Raji (cell line): ENCODE data around the gene LILRA6.
"Not testable (repeated sequence)": the region's sequence is repeated elsewhere in the genome, so short reads cannot be mapped to it uniquely, and the experiment has no call there.

Experiments used
- POLR2A ChIP-seq: IDR thresholded peaks from 2 replicates; pipeline ENCODE4 v1.6.1; 2011; ENCODE audit warnings: low read depth, low read length, control low read depth; ENCODE audit not compliant: insufficient read depth

Gene LILRA6

DNA sequence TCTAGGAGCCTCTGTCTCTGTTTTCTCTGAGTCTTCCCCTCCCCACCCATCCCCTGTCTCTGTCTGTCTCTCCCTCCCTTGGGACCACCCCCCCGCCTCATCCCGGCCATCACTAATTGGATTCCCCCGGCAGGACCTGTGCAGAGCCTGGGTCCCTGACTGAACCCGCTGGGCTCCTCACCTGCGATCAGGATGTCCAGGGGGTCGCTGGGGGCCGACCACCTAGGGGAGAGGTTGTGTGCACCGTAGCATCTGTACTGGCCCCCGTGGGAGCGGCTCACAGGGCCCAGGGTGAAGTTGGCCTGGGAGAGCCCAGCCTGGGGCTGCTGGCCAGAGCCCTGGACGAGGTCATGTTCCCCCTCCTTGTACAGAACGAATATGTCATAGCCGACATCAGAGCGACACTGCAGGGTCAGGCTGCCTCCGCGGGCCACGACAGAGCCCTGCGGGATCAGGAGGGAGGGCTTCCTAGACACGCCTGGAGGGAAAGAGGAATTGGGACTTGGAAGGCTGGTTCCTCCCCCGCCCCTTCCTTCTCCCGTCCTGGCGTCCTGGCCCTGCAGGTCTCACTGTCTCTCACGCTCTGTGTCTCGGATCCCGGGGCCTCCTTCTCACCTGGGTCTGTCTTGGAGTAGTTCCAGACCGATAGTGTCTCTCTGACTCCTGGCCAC, 12.7 kb upstream of the LILRA6 start:
- no peak for TF ChIP-seq POLR2A

DNA sequence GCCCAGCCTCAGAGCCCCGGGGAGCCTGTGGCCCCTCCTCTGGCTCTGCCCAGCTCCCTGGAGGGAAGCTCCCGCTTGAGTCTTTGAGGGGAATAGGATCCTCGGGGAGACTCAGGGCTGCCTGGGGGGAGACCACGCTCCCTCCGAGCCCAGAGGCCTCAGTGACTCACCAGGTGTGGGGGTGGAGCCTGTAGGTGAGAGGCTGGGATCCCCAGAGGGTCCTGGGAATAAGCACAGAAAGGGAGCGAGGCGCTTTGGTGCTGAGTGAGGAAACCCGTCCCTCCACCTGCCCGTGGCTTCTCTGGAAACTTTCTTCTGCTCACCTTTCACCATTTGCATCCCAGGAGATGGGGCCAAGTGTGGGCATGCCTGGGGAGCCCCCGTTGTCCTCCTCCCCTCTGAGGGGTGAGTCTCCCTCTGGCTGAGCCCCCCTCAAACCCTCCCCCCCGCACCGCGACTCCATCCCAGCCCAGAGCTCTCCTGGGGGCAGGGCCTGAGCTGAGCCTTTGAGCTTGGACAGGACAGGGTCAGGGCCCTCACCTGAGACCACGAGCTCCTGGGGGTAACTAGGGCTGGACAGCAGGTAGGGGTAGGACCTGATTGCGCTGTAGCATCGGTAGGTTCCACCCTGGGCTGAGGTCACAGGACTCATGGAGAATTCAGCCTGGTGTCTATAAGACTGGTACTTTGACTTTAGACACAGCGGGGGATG, 11.8 kb upstream of the LILRA6 start:
- TF ChIP-seq POLR2A = no peak

DNA sequence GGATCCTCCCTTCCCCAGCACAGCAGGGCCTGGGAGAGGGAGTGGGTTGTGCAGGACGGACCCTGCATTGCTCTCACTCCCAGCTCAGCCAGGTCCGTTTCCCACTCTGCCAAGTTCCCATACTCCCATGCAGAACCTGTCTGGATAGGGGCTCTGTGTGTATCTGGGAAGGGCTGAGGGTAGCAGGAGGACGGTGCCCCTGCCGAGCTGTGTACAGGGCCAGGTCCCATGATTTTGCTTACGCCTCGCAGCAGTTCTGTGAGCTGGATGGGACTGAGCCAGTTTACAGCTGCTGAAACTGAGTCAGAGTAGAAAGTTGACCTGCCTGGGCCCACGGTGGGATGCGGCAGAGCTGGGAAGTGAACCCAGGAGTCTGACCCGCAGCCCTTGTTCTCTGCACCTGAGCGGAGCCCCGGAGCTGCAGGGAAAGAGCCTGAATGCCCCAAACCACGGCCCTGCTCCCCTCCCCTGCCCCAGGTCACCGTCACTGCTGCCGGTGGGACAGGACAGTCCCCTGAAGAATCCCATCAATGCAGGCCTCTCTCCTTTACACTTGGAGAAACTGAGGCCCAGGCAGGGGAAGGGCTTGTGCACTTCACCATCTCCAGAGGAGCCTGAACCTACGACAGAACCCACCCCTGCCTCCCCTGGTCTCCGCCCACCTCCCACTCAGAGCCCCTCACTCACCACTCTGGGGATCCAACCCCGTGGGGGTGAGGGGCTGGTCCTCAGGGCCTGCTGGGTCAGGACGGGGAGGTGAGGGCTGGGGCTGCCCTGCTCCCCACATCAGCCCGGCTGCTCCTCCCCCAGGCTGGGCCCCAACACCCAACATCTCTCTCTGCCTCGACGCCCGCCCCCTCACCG, 11.0 kb upstream of the LILRA6 start:
- TF ChIP-seq POLR2A = no peak

DNA sequence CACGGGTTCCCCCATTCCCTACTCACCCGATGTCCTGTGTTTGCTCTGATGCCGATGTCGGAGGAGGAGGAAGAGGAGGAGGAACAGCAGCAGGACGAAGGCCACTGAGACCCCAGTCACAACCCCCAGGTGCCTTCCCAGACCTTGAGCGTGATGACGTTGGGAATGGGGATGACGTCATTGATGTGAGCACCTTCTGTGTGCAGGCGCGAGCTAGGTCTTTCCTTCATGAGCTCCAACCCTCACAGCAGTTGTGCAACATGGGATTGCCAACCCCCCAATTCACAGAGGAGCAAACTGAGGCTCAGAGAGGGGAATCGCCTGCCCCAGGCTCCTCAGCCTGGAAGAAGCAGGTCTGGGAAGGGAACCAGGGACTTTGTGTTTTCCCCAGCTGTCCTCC, 10.3 kb upstream of the LILRA6 start:
- no peak for TF ChIP-seq POLR2A

DNA sequence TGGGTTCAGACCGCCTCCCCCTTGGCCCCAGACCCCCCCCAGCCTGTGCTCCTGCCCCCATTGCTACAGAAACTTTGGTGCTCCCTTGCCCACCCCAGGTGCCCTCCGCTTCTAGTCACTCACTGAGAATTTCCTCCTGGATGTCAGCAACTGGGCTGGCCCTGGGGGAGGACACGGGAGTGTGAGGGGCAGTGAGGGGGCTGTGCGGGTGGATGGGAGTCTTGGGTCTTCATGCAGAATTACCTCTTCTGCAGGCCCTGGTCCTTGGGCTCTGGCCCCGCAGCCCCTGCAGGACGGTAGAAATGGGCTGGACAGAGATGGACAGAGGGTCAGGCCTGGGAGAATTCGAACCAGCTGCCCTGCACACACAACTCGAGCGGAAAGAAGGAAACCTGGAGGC, 9.7 kb upstream of the LILRA6 start:
- no peak for TF ChIP-seq POLR2A

DNA sequence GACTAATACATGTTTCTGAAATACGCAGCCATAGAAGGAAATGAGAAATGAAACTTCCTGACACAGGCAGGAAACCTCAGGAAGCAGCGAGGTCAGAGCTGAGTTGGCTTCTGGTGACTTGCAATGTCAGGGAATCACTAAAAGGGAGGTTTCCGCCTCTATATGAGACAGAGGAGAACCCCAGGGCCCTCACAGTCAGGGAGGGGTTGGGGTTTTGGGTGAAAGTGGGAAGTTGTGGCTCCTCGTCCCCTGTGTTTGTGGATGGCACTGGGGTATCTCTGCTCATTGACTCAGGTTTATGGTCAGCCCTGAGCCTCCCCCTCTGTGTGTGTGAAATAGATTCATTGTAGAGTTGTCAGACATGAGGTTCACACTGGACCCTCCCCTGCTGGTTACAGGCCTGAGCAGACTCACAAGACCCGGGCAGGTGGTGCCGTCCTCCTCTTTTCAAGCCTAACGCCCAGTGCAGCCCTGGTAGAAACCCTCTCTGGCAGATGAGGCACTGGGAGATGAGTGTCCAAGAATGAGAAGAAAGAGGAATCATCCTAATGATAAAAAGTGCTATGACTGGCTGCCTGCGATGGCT, 5.5 kb upstream of the LILRA6 start:
- TF ChIP-seq POLR2A = no peak

DNA sequence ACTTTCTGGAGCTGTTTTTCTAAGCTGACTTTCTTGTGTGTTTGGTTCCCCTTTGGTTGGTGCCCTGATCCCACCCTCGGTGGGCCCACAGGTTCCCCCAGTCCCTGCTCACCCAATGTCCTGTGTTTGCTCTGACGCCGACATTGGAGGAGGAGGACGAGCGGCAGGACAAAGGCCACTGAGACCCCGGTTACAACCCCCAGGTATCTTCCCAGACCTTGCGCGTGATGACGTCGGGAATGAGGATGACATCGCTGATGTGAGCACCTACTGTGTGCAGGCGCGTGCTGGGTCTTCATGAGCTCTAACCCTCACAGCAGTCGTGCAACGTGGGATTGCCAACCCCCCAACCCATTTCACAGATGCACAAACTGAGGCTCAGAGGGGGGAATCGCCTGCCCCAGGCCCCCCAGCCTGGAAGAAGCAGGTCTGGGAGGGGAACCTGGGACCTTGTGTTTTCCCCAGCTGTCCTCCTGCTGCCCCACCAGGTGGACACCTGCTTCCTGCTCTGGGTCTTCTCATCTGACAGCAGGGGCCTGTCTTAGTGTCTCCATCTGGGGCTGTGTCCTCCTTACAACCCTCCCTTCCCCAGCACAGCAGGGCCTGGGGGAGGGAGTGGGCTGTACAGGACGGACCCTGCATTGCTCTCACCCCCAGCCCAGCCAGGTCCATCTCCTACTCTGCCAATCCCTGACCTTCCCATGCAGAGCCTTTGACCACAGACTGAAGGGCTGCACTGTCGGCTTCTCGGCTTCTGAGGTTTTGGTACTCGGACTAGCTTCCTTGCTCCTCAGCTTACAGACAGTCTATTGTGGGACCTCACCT, 4.7 kb upstream of the LILRA6 start:
- TF ChIP-seq POLR2A = no peak

DNA sequence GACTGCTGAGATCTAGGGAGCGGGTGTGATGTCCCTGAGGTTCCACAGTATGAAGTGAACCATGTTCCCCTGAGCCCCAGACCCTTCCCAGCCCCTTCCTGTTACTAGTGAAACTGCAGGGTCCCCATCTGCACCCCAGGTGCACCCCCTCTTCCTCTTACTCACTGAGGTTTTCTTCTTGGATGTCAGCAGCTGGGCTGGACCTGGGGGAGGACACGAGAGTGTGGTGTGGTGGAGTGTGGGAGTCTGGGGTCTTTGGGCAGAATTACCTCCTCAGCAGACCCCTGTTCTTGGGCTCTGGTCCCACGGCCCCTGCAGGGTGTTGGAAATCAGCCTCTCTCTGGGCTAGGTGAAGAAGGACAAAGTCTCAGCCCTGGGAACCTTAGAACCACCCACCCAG, 3.3 kb upstream of the LILRA6 start:
- no peak for TF ChIP-seq POLR2A

DNA sequence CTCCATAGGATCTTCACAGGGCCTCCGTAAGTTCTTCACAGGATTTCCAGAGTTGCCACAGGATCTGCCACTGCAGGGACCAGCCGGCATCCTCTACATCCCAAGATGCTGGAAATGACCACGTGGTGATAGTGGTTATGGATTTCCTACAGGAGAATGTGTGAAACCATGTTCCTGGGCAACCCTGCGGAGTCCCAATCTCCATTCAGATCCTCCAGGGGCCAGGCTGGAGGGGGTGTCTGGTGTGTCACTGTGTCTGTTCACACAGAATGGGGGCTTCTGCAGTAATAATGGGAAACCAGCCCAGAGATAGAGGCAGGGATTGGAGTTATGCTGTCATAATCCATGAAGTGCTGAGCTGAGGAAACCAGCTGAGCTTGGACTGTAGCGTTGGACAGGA, 8.6 kb downstream of the LILRA6 start:
- no peak for TF ChIP-seq POLR2A

DNA sequence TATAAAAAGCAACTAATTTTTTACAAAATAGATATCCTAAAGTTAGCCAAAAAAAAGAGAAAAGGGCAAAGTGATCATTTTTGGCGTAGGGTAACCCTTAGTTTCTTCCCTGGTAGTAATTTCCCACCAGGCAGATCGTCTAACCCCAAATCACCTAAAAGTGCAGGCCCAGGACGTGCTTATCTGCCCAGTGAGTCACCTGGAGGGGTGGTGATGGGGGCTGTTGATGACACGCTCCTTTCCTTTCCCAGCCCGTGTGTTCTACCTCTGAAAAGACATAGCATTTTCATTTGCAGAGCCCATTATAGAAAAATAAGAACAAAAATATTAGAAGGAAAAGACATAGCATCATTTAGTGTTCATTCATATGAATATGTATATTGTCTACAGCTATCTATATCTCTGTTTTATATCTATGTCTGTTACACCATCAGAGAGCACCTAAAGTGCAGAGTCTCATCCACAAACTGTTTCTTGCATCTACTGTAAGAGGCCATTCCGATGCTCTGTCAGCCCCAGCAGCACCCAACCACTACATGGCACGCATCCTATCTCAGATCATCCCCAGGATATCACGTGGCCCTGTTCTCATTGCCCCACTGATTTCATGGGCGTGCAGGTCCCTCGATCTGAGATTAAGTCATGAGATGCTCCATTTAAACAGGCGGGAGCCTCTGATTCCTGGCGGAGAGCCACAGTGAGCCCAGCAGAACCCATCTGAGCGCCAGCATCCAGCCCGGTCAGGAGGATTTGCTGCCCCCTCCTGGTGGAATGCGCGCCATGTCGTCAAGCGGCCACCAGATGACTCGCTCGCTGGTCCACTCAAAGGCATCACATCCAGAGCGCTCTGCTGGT, 11.3 kb downstream of the LILRA6 start:
- no peak for TF ChIP-seq POLR2A

DNA sequence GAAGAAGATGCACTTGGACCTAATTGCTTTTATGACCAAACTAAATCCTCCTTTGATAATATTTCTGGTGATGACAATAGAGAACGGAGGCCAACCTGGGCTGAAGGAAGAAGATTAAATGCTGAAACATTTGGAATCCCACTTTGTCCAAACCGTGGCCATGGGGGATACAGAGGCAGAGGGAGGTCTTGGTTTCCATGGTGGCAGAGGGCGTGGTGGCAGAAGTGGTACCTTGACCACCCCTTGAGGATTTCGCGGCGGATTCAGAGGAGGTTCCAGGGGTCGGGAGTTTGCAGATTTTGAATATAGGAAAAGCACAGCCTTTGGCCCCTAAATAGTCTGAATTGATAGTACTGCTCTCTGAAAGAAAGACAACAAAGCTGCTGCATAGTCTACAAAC, 12.6 kb downstream of the LILRA6 start:
- TF ChIP-seq POLR2A = no peak

DNA sequence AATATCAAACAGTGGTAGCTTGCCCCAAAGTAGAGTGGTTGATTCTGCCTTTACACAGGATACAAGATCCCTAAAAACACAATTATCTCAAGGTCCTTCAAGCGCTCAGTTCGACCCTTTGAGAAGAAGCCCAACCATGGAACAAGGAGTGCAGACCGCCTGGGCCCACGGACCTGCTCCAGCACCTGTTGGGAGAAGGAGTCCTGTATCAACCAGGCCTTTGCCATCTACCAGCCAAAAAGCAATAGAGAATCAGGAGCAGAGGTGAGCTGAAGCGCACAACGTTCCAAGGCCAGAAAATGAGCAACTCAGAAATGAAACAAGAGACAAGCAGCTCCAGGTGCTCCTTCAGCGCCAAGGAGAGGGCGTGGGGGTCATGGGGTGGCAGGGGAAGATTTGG, 13.4 kb downstream of the LILRA6 start:
- no peak for TF ChIP-seq POLR2A

DNA sequence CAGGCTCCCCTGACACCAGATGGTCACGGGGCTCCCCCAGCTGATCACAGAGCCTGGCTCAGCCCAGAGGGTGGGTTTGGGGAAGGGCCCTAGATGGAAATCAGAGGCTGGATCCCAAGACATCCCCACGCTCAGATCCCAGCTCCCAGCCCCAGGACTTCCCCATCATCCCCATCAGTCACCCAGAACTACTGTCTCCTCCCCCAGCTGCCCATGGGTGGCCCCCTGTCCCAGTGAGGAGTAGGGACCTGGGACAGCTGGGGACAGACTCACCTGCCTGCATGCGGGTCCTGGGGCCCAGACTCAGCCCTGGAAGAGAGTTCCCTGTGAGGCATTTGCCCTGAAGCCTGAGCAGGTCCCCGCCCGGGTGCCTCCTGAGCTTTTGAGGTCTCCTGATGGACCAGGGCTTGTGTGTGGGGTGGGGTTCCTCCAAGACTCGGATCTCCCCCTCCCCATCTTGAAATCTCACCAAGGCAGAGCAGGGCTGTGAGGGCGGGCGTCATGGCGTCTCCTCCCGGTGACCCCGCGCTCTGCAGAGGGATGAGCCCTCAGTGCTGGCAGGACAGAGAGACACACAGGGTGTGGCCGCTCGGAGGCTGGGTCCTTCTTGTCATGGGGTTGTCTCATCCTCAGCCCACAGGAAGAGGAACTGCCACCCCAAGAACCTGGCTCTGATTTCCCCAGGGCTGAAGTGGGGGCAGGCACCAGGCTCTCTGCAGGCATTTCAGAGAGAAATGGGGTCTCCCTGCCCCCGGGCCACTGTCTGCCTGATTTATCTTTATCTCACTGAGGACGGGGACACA, 19.9 kb downstream of the LILRA6 start, which contains the start of gene LILRB3:
Gene LILRB3, minus strand, starts transcription at position 534 of the 803 bp plus-strand sequence. Its CDS starts 31 bp downstream, at position 503.
- not testable (repeated sequence) for TF ChIP-seq POLR2A
